Tongue (tissue), 2 donors: ENCODE results near the gene OR13C8. TPM values are rescaled to one million over a fixed set of nuclear protein-coding genes. Genes with fewer than 3 reads are reported as not detected.
A peak's percentile ranks its signal among the peaks of the same experiment; 100 is the strongest.
"Not testable (repeated sequence)": the region's sequence is repeated elsewhere in the genome, so short reads cannot be mapped to it uniquely, and the experiment has no call there.

Source experiments
- DNase-seq: peaks from one replicate; pipeline ENCODE4 v3.0.0-alpha.2; 2015
- total RNA-seq: library from RNA; depleted of rRNA; stranded (reverse); fragments of >200 nt; gene quantifications from one replicate; pipeline ENCODE4 v1.2.3, GENCODE V29; 2014

Gene OR13C8, protein sequence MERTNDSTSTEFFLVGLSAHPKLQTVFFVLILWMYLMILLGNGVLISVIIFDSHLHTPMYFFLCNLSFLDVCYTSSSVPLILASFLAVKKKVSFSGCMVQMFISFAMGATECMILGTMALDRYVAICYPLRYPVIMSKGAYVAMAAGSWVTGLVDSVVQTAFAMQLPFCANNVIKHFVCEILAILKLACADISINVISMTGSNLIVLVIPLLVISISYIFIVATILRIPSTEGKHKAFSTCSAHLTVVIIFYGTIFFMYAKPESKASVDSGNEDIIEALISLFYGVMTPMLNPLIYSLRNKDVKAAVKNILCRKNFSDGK
- total RNA-seq: not detected

DNA sequence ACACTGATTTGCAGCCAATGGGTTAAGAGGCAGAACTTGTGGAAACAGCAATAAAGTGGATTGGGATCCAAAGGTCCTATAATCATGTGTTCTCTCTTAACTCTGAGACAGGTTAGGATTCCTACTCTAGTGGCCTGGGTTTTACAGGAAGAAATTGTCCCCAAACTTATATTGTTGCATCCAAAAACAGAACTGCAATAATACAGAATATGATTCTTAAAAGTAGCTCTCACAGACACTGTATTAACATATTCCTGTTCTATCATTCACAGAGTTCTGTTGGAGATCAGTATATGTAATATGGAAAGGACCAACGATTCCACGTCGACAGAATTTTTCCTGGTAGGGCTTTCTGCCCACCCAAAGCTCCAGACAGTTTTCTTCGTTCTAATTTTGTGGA is at the start of gene OR13C8:
Gene OR13C8, plus strand, starts transcription at position 301 of the 400 bp plus-strand sequence. Its CDS starts 0 bp downstream, at position 301.
- DNase-seq: no peak

DNA sequence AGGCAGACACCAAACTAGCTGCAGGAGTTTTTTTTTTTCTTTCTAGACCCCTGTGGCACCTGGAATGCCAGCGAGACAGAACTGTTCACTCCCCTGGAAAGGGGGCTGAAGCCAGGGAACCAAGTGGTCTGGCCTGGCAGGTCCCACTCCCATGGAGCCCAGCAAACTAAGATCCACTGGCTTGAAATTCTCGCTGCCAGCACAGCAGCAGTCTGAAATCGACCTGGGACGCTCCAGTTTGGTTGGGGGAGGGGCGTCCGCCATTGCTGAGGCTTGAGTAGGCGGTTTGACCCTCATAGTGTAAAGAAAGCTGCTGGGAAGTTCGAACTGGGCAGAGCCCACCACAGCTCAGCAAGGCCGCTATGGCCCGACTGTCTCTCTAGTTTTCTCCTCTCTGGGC is 48.7 kb upstream of the OR13C8 start:
- not testable (repeated sequence) for DNase-seq

DNA sequence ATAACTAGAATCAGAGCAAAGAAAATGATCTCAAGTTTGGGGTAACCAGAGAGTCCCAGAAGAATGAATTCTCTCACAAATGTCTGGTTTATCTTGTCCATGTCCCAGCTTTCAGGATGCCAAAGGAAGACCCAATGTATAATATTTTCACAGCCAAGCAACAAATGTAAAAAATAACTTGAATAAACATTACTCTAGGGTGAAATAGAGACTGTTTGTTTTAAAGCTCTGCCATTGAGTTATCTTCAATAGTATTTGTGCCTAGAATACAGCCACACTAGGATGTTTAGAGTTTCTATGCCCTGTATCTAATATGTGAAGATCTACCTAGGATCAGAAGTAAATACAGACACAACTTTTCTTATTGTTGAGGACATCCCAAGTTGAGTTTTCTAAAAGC is 41.9 kb upstream of the OR13C8 start, which contains the start of gene OR13C4:
Gene OR13C4, minus strand, starts transcription at position 101 of the 400 bp plus-strand sequence. Its CDS starts 0 bp downstream, at position 101.
- no peak for DNase-seq

DNA sequence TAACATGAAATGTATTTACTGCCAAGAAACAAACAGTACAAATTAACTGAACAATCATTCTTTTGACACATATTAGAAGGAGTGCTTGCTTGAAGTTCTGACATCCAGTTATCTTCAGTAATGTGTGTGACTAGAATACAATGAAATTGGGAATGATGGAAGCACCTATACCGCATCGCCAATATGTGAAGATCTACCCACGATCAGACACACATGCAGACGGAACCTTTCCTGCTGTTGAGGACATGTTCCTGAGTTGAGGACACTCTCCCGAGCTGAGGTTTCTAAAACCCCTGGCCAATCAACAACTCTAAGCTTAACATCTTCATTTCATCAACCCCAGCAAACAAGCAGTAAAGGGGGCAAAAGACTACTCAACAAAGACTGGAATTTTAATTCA is 32.2 kb upstream of the OR13C8 start, which contains the start of gene OR13C3:
Gene OR13C3, minus strand, starts transcription at position 101 of the 400 bp plus-strand sequence. CDS start 133 bp downstream, outside the sequence.
- DNase-seq: no peak

DNA sequence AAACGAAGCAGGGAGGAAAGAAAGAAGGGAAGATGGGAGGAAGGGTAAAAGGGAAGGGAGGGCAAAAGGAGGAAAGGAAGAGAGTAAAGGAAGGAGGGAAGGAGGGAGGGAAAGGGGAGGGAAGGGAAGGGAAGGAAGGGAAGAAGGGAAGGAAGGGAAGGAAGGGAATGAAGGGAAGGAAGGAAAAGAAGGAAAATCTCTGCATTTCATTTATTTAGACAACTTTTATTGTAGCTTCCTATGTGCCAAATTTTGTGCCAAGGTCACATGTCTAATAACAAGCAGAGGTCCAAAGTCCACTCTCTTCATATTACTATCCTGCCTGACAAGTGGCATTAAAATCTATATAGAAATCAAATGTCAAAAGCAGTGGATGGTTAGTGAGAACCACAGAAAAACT is 29.7 kb upstream of the OR13C8 start:
- no peak for DNase-seq

DNA sequence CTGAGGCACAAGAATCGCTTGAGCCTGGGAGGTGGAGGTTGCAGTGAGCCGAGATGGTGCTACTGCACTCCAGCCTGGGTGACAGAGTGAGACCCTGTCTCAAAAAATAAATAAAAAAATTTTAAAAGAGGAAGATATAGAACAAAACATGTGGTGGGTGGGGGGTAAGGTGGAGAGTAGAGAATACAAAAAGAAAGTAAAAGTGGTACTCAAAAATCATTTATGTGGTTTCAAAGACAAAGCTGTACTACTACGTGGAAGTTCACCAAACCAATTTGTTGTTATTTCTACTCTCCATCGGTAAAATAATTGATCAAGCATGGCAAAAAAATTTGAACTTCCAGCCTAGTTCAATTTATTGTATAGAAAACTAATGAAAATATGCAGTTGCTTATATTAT is 24.3 kb upstream of the OR13C8 start:
- DNase-seq: no peak

DNA sequence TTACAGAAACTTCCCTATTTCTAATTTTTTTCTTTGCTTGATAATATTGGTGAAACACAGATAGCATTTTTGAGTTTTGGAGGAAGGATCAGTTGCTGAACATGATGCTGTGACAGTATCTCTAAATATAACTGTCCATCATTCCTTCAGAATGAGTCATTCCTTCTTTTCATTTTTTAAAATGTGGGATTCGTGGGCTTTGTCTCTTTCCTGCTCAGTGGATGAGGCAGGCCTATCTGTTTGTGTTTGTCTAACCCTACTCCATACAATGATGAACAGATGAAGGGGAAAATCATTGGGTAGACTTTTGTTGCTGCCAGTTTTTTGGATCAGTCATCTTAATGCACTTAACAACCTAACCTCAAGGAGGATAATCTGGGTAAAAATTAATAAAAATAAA is 15.7 kb upstream of the OR13C8 start:
- DNase-seq: no peak

DNA sequence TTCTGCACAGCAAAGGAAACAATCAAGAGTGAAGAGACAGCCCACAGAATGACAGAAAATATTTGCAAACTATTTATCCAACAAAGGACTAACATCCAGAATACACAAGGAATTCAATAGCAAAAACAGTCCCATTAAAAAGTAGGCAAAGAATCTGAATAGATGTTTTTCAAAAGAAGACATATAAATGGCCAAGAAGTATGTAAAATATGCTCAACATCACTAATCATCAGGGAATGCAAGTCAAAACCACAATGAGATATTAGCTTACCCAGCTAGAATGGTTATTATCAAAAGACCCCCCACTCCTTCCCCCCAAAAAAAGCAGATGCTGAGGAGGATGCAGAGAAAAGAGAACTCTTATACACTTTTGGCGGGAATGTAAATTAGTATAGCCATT is 13.4 kb upstream of the OR13C8 start:
- no peak for DNase-seq

DNA sequence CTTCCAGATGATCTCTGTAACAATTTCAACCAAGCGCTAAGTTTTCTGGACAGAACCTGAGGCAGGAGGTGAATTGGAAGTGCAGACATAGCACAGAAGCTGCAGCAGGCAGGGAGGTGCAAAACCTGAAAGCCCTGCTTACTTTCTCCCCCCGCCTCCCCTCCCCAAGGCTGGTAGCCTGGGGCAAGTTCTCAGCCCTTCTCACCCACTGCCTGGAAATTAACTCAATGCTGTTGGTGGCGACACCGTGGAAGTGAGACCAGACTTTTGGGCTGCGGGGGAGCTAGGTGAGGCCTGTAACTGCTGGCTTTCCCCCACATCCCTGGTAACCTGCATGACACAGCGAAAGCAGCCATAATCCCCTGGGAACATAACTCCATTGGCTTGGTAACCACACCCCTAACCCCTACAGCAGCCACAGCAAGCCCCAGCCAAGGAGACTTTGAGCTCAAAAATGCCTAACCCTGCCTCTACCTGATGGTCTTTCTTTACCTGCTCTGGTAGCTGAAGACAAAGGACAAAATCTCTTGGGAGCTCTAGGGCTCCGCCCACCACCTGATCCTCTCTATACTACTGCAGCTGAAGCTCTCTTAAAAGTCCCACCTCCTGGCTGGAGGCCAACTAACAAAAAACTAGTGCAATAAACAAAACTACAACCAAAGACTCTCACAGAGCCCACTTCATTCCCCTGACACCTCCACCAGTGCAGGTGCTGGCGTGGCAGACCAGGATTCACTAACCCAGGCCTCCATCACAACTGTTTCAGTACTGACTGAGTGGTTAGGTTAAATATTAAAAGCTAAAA is 11.9 kb upstream of the OR13C8 start:
- no peak for DNase-seq

DNA sequence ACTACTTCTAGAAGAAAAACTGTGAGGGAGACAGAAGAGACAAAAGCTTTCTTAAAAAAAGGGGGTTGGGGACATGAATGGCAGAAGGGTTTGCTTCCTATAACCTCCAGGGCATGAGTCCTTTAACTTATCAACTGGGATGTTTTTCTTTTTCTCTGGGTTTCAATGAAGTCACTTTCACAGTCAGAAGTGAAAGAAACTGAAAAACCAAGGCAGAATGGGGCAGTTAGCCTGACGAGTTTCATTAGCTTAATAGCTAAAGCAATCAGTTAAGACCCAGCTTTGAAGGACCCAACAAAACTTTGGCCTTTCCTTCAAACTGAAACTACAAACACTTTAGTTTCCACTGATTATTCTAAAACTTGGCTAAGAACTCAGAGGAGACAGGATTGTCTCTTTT is 4.6 kb upstream of the OR13C8 start:
- DNase-seq: no peak

DNA sequence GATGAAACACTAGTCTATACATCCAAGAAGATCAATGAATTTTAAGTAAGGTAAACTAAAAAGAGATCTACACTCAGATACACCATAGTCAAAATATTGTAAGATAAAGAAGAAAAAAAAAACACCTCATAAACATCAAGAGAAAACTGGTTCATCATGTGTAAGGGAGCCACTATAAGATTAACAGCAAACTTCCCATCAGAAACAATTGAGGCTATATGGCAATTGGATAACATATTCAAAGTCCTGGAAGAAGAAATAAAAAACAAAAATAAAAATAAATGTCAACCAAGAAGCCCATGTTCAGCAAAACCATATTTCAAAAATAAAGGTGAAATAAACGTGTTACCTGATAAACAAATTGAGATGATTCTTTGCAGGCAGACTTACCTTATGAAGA is 3.6 kb downstream of the OR13C8 start:
- no peak for DNase-seq

DNA sequence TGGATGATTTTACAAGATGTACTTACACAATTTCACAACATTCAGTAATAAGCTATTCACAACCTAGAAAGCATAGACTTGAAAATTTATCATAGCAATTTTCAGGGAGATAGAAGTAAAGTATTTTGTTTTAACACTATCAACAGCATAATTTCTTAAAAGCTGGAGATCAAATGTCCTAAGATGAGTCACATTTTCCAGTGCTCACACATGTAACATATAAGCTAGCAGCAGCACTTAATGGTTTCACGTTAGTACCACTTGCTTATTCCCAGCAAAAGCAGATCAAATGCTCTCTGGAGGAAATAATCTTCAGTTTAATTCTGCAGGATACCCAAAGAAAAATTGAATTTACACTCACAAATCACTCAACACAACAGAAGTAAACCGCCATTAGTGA is 6.5 kb downstream of the OR13C8 start:
- DNase-seq: no peak

DNA sequence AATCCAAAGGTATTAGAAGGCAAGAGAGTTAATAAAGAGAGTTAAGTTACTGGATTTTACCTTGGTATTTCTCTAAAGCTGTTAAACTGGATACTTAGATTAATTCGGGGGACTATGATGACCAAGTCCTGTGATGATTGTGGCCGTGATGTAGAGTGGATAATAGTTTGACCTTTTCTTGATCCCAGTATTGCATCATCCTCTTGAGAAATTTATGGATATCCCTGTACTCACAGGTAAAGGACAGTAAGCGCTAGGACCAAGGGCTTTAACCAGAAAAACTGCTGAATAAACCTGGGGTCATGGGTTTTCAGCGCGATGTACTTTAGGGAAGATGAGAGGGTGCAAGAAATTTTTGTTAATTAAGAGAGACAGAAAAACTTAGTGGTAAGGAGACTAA is 8.3 kb downstream of the OR13C8 start:
- DNase-seq: no peak

DNA sequence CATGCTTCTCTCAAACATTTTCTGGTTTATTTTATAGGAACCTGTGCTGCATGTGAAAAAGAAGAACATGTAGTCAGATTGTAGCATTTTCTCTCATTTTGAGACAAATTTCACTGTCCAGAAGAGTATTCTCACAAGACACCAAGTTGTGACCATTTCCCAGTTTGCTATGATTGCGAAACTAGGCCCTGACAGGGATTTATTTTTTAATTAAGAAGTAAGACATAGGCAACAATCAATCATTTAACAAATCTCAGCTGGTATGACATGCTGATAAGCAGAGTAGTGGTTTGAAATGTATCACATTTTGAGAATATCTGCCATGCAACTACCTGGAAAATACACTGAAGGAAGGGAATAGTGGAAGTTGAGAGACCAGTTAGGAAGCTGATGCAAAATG is 11.6 kb downstream of the OR13C8 start:
- DNase-seq: no peak

DNA sequence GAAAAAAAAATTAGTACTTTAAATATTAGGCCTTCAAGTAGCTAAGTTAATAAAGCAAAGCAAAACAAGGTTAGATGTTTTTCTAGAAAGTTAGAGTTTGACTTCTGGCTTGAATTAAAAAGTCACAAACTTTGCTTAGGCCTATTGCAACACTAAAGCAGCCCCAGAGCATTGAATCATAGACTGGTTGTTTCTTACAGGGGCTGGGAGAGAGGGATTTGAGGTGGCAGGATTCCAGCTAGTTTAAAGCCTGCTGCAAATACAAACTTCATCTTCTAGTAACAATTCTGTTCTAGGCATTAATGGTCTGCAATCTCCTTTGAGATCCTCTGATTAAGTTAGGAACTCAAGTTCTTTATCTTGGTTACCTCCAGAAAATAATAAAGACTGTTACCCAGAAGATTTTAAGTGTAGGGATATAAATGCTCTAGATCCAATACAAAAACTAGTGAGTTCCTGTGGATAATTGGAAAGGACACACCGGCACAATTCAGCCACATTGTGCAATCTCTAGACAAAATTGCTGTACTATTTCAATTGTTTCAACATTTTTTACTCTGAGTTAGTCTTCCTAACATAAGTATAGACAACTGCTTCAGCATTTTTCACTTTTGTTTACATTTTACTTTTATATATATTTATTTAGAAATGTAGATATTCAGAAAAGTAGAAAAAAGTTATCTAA is 17.7 kb downstream of the OR13C8 start:
- DNase-seq: peak; percentile 51

DNA sequence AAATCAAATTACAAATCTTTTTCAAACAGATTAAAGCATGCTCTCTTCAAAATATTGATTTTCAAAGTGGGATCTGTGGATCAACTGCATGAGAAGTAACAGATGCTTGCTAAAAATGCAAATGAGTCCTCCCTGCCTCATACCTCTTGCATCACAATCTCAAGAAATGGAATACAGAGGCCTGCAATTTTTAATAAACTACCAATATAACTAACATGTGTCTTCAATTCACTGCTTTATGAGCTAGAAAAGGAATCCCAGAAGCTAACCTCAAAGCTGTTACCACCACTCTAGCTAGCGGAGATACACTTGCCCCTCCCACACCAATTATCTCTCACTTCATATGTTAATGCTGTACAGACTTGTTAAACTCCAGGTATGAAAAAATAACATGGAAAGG is 20.7 kb downstream of the OR13C8 start:
- no peak for DNase-seq

DNA sequence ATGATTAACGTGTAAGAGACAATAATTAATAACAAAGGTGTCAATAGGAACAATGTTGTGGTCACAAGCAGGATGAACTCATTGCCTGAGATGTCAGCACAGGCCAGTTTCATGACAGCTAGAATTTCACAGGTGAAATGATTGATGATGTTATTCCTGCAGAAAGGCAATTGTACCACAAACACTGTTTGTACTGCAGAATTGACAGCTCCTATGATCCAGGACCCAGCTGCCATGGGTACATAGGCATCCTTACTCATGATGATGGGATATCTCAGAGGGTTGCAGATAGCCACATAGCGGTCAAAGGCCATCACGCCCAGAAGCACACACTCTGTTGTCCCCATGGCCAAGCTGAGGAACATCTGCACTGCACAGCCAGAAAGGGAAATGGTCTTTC is 29.8 kb downstream of the OR13C8 start:
- not testable (repeated sequence) for DNase-seq

DNA sequence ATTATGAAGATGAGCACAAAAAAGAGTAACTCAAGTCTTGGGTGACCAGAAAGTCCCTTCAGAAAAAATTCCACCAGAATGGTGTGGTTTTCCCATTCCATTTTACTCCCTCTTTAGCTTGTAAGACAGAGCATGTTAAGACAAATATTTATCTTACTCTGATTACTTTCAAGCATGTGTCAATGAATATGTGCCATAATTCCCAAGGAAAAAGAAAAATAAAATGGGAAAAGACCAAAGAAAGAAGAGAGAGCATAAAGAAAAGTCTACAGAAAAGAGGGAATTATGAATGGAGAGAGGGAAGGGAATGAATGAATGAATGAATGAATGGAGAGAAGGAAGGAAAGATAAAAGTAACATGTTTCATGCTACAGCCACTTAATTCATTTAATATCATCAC is 30.3 kb downstream of the OR13C8 start, which contains the start of gene OR13C5:
Gene OR13C5, minus strand, starts transcription at position 101 of the 400 bp plus-strand sequence. Its CDS starts 0 bp downstream, at position 101.
- DNase-seq: not testable (repeated sequence)

DNA sequence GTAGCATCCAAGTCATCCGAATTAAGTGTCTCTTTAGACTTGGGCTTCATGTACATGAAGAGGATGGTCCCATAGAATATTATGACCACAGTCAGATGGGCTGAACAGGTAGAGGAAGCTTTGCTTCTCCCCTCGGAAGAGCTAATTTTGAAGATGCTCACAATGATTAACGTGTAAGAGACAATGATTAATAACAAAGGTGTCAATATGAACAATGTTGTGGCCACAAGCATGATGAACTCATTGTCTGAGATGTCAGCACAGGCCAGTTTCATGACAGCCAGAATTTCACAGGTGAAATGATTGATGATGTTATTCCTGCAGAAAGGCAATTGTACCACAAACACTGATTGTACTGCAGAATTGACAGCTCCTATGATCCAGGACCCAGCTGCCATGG is 35.8 kb downstream of the OR13C8 start:
- no peak for DNase-seq

DNA sequence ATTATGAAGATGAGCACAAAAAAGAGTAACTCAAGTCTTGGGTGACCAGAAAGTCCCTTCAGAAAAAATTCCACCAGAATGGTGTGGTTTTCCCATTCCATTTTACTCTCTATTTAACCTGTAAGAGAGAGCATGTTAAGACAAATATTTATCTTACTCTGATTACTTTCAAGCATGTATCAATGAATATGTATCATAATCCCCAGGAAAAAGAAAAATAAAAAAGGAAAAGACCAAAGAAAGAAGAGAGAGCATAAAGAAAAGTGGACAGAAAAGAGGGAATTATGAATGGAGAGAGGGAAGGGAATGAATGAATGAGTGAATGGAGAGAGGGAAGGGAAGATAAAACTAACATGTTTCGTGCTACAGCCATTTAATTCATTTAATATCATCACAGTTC is 36.6 kb downstream of the OR13C8 start, which contains the start of gene OR13C2:
Gene OR13C2, minus strand, starts transcription at position 101 of the 400 bp plus-strand sequence. Its CDS starts 0 bp downstream, at position 101.
- not testable (repeated sequence) for DNase-seq

DNA sequence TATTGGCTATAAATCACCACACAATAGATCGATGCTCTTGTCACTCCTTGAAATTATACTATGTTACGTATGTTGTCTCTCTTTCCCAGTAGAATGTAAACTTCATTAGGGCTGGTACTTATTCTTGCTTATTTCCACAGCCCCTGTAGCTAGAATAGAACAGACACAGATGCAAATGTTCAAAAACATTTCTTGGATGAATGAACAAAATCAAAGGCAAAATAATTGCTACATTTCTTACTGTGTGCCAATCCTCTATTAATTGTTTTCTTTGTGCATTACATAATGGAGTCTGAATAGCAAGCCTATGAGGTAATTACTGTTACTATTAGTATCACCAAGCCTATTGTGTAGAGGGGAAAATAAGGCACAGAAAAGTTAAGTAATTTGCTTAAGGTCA is 37.2 kb downstream of the OR13C8 start:
- no peak for DNase-seq

DNA sequence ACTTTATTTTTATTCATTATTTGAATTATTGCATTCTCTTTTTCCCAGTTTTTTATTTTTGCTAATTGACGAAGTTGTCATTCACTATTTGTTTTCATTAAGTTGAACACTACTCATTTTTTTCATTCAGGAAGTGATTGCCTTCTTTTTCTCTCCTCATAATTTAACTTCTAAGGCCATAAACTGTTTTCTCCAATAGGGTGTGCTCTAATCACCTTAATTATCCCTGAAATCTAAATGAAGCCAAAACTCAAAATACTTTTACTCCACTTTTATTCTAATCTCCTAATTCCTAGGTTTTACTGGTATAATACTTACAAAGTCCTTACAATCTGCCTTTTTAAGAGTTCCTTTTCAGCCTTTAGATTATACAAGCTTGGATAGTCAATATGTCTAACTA is 39.4 kb downstream of the OR13C8 start:
- no peak for DNase-seq

DNA sequence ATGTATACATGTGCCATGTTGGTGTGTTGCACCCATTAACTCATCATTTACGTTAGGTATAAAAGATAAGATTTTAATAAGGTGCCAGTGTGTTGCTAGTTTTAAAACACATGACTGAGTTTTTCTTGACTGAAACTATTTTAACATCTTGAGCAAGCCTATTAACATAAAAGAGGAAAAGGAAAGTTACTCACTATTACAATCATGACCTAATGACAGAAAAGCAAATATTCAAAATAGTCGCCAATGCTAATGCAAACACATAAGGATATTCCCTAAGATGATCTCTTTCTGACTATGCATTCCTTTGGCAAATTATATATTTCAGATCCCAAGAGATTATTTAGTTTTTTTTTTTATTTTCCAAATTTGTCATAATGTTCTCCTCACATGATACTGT is 42.2 kb downstream of the OR13C8 start:
- DNase-seq: no peak
